GM23338 (cell line): ENCODE measurements around the gene AKIRIN2. TPM values are rescaled to one million over a fixed set of nuclear protein-coding genes. Genes with fewer than 3 reads are reported as not detected.

Experiments
- ATAC-seq: fragments of 200-7000 bp; cut with Tn5 transposase; 3 replicates; pipeline ENCODE4 v1.9.1; 2020
- DNase-seq: peaks from one replicate; pipeline ENCODE4 v3.0.0-alpha.2; 2015; ENCODE audit warnings: low spot score
- H2AFZ ChIP-seq: fragments of 200-600 bp; sonication (generic); 2 replicates; pipeline ENCODE4 v1.8.0; 2016; ENCODE audit warnings: antibody characterized with exemption, mild to moderate bottlenecking, moderate library complexity
- H3F3A ChIP-seq: fragments of 200-600 bp; sonication (generic); replicated peaks from 2 replicates; pipeline ENCODE4 v1.8.0; 2017; ENCODE audit warnings: antibody characterized with exemption, mixed run types, low read depth
- H3K27ac ChIP-seq: fragments of 200-600 bp; sonication (generic); 2 replicates; pipeline ENCODE4 v1.6.1; 2016; ENCODE audit warnings: low read depth
- H3K27me3 ChIP-seq: fragments of 200-600 bp; sonication (generic); 2 replicates; pipeline ENCODE4 v1.8.0; 2016; ENCODE audit warnings: mild to moderate bottlenecking, mixed run types, moderate library complexity; ENCODE audit not compliant: insufficient read depth
- H3K36me3 ChIP-seq: fragments of 200-600 bp; sonication (generic); 2 replicates; pipeline ENCODE4 v1.8.0; 2016; ENCODE audit warnings: mild to moderate bottlenecking; ENCODE audit not compliant: insufficient read depth
- H3K4me1 ChIP-seq: fragments of 200-600 bp; sonication (generic); 2 replicates; pipeline ENCODE4 v1.8.0; 2016; ENCODE audit warnings: mild to moderate bottlenecking, moderate library complexity; ENCODE audit not compliant: insufficient read depth
- H3K4me2 ChIP-seq: fragments of 200-600 bp; sonication (generic); 2 replicates; pipeline ENCODE4 v1.7.1; 2017; ENCODE audit warnings: mixed run types
- H3K4me3 ChIP-seq: fragments of 200-600 bp; sonication (generic); 2 replicates; pipeline ENCODE4 v1.6.1; 2016; ENCODE audit warnings: mixed run types
- H3K79me2 ChIP-seq: fragments of 200-600 bp; sonication (generic); replicated peaks from 2 replicates; pipeline ENCODE4 v1.8.0; 2017; ENCODE audit warnings: mild to moderate bottlenecking; ENCODE audit not compliant: insufficient read depth
- H3K9me2 ChIP-seq: fragments of 200-600 bp; sonication (generic); 2 replicates; pipeline ENCODE4 v1.8.0; 2017; ENCODE audit not compliant: insufficient read depth
- H4K20me1 ChIP-seq: fragments of 200-600 bp; sonication (generic); replicated peaks from 2 replicates; pipeline ENCODE4 v1.8.0; 2017; ENCODE audit warnings: mild to moderate bottlenecking; ENCODE audit not compliant: insufficient read depth
- H3K27ac Mint-ChIP-seq: 2 replicates; pipeline ENCODE4 v1.8.0; 2020; ENCODE audit warnings: inconsistent platforms, mild to moderate bottlenecking, moderate library complexity, mixed read lengths
- H3K27me3 Mint-ChIP-seq: 3 replicates; pipeline ENCODE4 v1.8.0; 2022; ENCODE audit warnings: low read depth, mild to moderate bottlenecking, moderate library complexity, mixed read lengths, inconsistent platforms; ENCODE audit not compliant: insufficient read depth, poor library complexity
- H3K36me3 Mint-ChIP-seq: 3 replicates; pipeline ENCODE4 v1.8.0; 2021; ENCODE audit warnings: low read depth, mild to moderate bottlenecking, inconsistent platforms, moderate library complexity, mixed read lengths
- H3K4me1 Mint-ChIP-seq: 3 replicates; pipeline ENCODE4 v1.8.0; 2020; ENCODE audit warnings: mild to moderate bottlenecking, inconsistent platforms, mixed read lengths
- H3K4me3 Mint-ChIP-seq: 3 replicates; pipeline ENCODE4 v1.8.0; 2021; ENCODE audit warnings: moderate library complexity, mild to moderate bottlenecking, inconsistent platforms, mixed read lengths
- H3K9me3 Mint-ChIP-seq: 3 replicates; pipeline ENCODE4 v1.8.0; 2020; ENCODE audit warnings: moderate library complexity, mild to moderate bottlenecking, inconsistent platforms, mixed read lengths
- CREB1 ChIP-seq: fragments of 250-450 bp; sonication (Bioruptor Pico); IDR thresholded peaks from 2 replicates; pipeline ENCODE4 v1.5.0; 2020; ENCODE audit warnings: low read depth, mild to moderate bottlenecking, moderate library complexity
- ETS1 ChIP-seq: IDR thresholded peaks from 2 replicates; pipeline ENCODE4 v1.6.1; 2016; ENCODE audit warnings: antibody characterized with exemption
- EZH2 ChIP-seq: fragments of 200-600 bp; sonication (generic); IDR thresholded peaks from one replicate; pipeline ENCODE4 v1.8.0; 2017; ENCODE audit warnings: antibody characterized with exemption, mild to moderate bottlenecking, low read depth; ENCODE audit not compliant: unreplicated experiment
- EZH2phosphoT487 ChIP-seq: fragments of 200-600 bp; sonication (generic); IDR thresholded peaks from one replicate; pipeline ENCODE4 v1.8.1; 2018; ENCODE audit warnings: antibody characterized with exemption; ENCODE audit not compliant: unreplicated experiment
- NANOG ChIP-seq: IDR thresholded peaks from 2 replicates; pipeline ENCODE4 v1.6.1; 2016; ENCODE audit warnings: antibody characterized with exemption, borderline replicate concordance
- REST ChIP-seq: IDR thresholded peaks from one replicate; pipeline ENCODE4 v1.6.1; 2018; ENCODE audit warnings: antibody characterized with exemption; ENCODE audit not compliant: unreplicated experiment
- STAT1 ChIP-seq: IDR thresholded peaks from one replicate; pipeline ENCODE4 v1.6.1; 2016; ENCODE audit warnings: antibody characterized with exemption; ENCODE audit not compliant: unreplicated experiment
- ZNF114 ChIP-seq: fragments of 250-450 bp; sonication (Bioruptor Pico); IDR thresholded peaks from 2 replicates; pipeline ENCODE4 v1.5.0; 2020; ENCODE audit warnings: mild to moderate bottlenecking, moderate library complexity
- ZNF462 ChIP-seq: fragments of 250-450 bp; sonication (Bioruptor Pico); IDR thresholded peaks from 2 replicates; pipeline ENCODE4 v1.5.0; 2020; ENCODE audit warnings: mild to moderate bottlenecking, moderate library complexity
- polyA plus RNA-seq: library from polyadenylated mRNA; unstranded; fragments of >200 nt; fragmentation: Nextera tagmentation; extraction: Ambion mirVana; gene quantifications from 2 replicates; pipeline ENCODE4 v1.2.1, GENCODE V29; 2016
- total RNA-seq: library from RNA; depleted of rRNA; stranded (reverse); fragments of >200 nt; shearing (Covaris generic); gene quantifications from 2 replicates; pipeline ENCODE4 v1.2.3, GENCODE V29; 2014

Gene AKIRIN2
- total and polyA plus RNA-seq, 2 experiments from 2014 or later: 62.1 to 98.1 TPM

- TF ChIP-seq ETS1 (no peak), ZNF114 (CRISPR knock-in tag) (no peak), REST (no peak), CREB1 (no peak), NANOG (no peak)
Measured at GRCh38 chr6:87661016-87661415, 41.0 kb downstream of the AKIRIN2 start (continued).

- no peaks in the 10 kb centered on the region; the same call in 1 of the 2 replicates for H3K9me2 ChIP-seq
- no peak for ATAC-seq
- H3K27ac ChIP-seq: no peak overlapping the region
- H3K4me3 ChIP-seq: no peak overlapping the region
- H3K27me3 ChIP-seq: no peaks in the 10 kb centered on the region
- no peaks in the 10 kb centered on the region for H3K79me2 ChIP-seq
- H3F3A ChIP-seq: no peaks in the 10 kb centered on the region
- no peak overlapping the region for H3K4me3 Mint-ChIP-seq
- no peaks in the 10 kb centered on the region for H3K9me3 Mint-ChIP-seq
- no peaks in the 10 kb centered on the region for H4K20me1 ChIP-seq
- peaks cover 69% of the 10 kb centered on the region for H3K36me3 Mint-ChIP-seq
- no peak for TF ChIP-seq STAT1
- H3K4me1 Mint-ChIP-seq: no peaks in the 10 kb centered on the region
- peaks cover 2% of the 10 kb centered on the region for H3K27me3 Mint-ChIP-seq
- DNase-seq: no peak
- H3K27ac Mint-ChIP-seq: no peak overlapping the region
- H3K4me1 ChIP-seq: no peaks in the 10 kb centered on the region
- H3K36me3 ChIP-seq: peaks cover 27% of the 10 kb centered on the region; the same call in 1 of the 2 replicates
- no peak overlapping the region for H2AFZ ChIP-seq
- no peak overlapping the region for H3K4me2 ChIP-seq
Measured at GRCh38 chr6:87660226-87660911, 41.7 kb downstream of the AKIRIN2 start.

- H3K36me3 Mint-ChIP-seq: peaks cover 77% of the 10 kb centered on the region
- Histone ChIP-seq H3K4me1 (peaks cover 9% of the 10 kb centered on the region), H2AFZ (no peak overlapping the region), H3K36me3 (peaks cover 22% of the 10 kb centered on the region; the same call in 1 of the 2 replicates), H3F3A (no peaks in the 10 kb centered on the region), H3K9me2 (no peaks in the 10 kb centered on the region; the same call in 1 of the 2 replicates), H3K27me3 (no peaks in the 10 kb centered on the region), H3K79me2 (no peaks in the 10 kb centered on the region), H4K20me1 (no peaks in the 10 kb centered on the region), H3K27ac (no peak overlapping the region), H3K4me3 (no peak overlapping the region), H3K4me2 (no peak overlapping the region)
- no peak for ATAC-seq
- no peak overlapping the region for H3K4me3 Mint-ChIP-seq
- no peaks in the 10 kb centered on the region for H3K9me3 Mint-ChIP-seq
- H3K27ac Mint-ChIP-seq: no peak overlapping the region
- peaks cover 2% of the 10 kb centered on the region for H3K27me3 Mint-ChIP-seq
- H3K4me1 Mint-ChIP-seq: peaks cover 14% of the 10 kb centered on the region
- DNase-seq: no peak
- no peak for TF ChIP-seq EZH2
- TF ChIP-seq STAT1: no peak
- TF ChIP-seq EZH2phosphoT487: no peak
- TF ChIP-seq NANOG: no peak
- TF ChIP-seq ZNF462: no peak
Measured at GRCh38 chr6:87658516-87658915, 43.5 kb downstream of the AKIRIN2 start.
